Stimulated activated CD4-positive, alpha-beta T cell treated with anti-CD3 and anti-CD28 coated beads, Interleukin-1b, Interleukin-23, amount 100 ng/mL, for 4 hours (primary cell): ENCODE data around the gene SGCB.
"Not testable (repeated sequence)": the region's sequence is repeated elsewhere in the genome, so short reads cannot be mapped to it uniquely, and the experiment has no call there.

Experiments
- DNase-seq, 2 donors: peaks; one replicate each; pipeline ENCODE4 v3.0.0-alpha.2; 2020; ENCODE audit warnings: low read depth in 2 of 2

Gene SGCB

GRCh38 chr4:52038103-52038912, at the start of gene SGCB:
Gene SGCB, minus strand, starts transcription at chr4:52038299. Its CDS starts 40 bp downstream, at chr4:52038259.
- peak; percentile 51 to 71 for DNase-seq

GRCh38 chr4:52086425-52086824, 48.3 kb upstream of the SGCB start:
- not testable (repeated sequence) for DNase-seq

GRCh38 chr4:52081216-52081615, 43.1 kb upstream of the SGCB start:
- DNase-seq: no peak

GRCh38 chr4:52079659-52080058, 41.6 kb upstream of the SGCB start:
- no peak for DNase-seq

- DNase-seq: no peak
These were observed 38.6 kb upstream of the SGCB start for GRCh38 chr4:52076731-52077130.

- DNase-seq: no peak
These were observed 33.9 kb upstream of the SGCB start for GRCh38 chr4:52071791-52072546.

- no peak for DNase-seq
These were observed 31.5 kb upstream of the SGCB start for GRCh38 chr4:52069571-52069970.

- no peak for DNase-seq
These were observed 21.3 kb upstream of the SGCB start for GRCh38 chr4:52059372-52059771.

GRCh38 chr4:52058275-52058674, 20.2 kb upstream of the SGCB start:
- DNase-seq: no peak

GRCh38 chr4:52057196-52057595, 19.1 kb upstream of the SGCB start:
- DNase-seq: no peak

- DNase-seq: no peak
These were observed 16.2 kb upstream of the SGCB start for GRCh38 chr4:52054254-52054653.

- no peak for DNase-seq
These were observed 14.3 kb upstream of the SGCB start for GRCh38 chr4:52052475-52052780.

GRCh38 chr4:52051615-52052474, 13.7 kb upstream of the SGCB start:
- no peak for DNase-seq

GRCh38 chr4:52051213-52051614, 13.1 kb upstream of the SGCB start, which contains the start of gene SPATA18:
Gene SPATA18, plus strand, starts transcription at chr4:52051304. Its CDS starts 401 bp downstream, at chr4:52051705.
- no peak for DNase-seq

- no peak for DNase-seq
These were observed 11.2 kb upstream of the SGCB start for GRCh38 chr4:52049266-52049665.

- no peak for DNase-seq
These were observed 6.9 kb upstream of the SGCB start for GRCh38 chr4:52045028-52045427.

- peak in 1 of 2 donors; percentile 15 for DNase-seq
These were observed 403 bp downstream of the SGCB start for GRCh38 chr4:52037689-52038102.

GRCh38 chr4:52036886-52037530, 1.1 kb downstream of the SGCB start:
- DNase-seq: no peak

GRCh38 chr4:52035190-52035589, 2.9 kb downstream of the SGCB start:
- DNase-seq: no peak

- DNase-seq: no peak
These were observed 6.1 kb downstream of the SGCB start for GRCh38 chr4:52032005-52032404.

- no peak for DNase-seq
These were observed 9.1 kb downstream of the SGCB start for GRCh38 chr4:52028970-52029369.
